ENCODE data around the gene POLR2C. TPM values are rescaled to one million over a fixed set of nuclear protein-coding genes. Genes with fewer than 3 reads are reported as not detected.

The POLR2C gene
- total RNA-seq, 1 experiment from 2014 or later, result 47.8 TPM

DNA sequence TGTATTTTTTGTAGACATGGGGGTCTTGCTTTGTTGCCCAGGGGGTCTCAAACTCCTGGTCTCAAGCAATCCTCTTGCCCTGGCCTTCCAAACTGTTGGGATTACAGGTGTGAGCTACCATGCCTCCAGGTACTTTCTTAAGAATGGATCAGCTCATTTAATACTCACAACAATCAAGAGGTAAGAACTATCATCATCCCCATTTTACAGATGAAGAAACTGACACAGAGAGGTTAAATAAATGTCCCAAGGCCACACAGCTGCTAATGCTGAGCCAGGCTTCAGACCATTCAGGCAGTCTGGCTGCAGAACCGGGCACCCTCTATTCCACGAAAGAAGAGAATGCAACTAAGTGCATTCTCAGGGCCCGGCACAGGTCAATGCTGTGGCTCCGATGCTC is 51.9 kb downstream of the POLR2C start:
- Histone ChIP-seq H3K9me2 (ENCODE audit: insufficient read depth) (no peaks in the 10 kb centered on the region), H3K4me2 (no peak overlapping the region), H3K4me1 (replicated peaks; ENCODE audit: insufficient read depth) (no peaks in the 10 kb centered on the region), H3F3A (ENCODE audit: insufficient read depth, low read depth) (no peaks in the 10 kb centered on the region), H3K27me3 (ENCODE audit: insufficient read depth, low read depth) (no peaks in the 10 kb centered on the region), H2AFZ (no peak overlapping the region), H3K4me3 (no peak overlapping the region), H3K79me2 (ENCODE audit: low read depth) (no peaks in the 10 kb centered on the region), H4K20me1 (ENCODE audit: insufficient read depth) (no peaks in the 10 kb centered on the region), H3K9me3 (ENCODE audit: insufficient read depth, low read depth) (no peaks in the 10 kb centered on the region), H3K27ac (no peak overlapping the region), H3K36me3 (ENCODE audit: low read depth) (no peaks in the 10 kb centered on the region)
- no peak for DNase-seq
- ChIA-PET POLR2A (ENCODE audit: unreplicated experiment) (no interaction called here), CTCF (no interaction called here)
- TF ChIP-seq EZH2 (IDR thresholded peaks at IDR 0.05; ENCODE audit: low read depth), result no peak
- TF ChIP-seq, protein P1, sequence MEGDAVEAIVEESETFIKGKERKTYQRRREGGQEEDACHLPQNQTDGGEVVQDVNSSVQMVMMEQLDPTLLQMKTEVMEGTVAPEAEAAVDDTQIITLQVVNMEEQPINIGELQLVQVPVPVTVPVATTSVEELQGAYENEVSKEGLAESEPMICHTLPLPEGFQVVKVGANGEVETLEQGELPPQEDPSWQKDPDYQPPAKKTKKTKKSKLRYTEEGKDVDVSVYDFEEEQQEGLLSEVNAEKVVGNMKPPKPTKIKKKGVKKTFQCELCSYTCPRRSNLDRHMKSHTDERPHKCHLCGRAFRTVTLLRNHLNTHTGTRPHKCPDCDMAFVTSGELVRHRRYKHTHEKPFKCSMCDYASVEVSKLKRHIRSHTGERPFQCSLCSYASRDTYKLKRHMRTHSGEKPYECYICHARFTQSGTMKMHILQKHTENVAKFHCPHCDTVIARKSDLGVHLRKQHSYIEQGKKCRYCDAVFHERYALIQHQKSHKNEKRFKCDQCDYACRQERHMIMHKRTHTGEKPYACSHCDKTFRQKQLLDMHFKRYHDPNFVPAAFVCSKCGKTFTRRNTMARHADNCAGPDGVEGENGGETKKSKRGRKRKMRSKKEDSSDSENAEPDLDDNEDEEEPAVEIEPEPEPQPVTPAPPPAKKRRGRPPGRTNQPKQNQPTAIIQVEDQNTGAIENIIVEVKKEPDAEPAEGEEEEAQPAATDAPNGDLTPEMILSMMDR (conservative IDR thresholded peaks at IDR 0.05), result no peak
- intact Hi-C loops (cut with micrococcal nuclease; ENCODE audit: unreplicated experiment), result no loop called here
- BruUV-seq (replicated peaks), result no TSS peak

DNA sequence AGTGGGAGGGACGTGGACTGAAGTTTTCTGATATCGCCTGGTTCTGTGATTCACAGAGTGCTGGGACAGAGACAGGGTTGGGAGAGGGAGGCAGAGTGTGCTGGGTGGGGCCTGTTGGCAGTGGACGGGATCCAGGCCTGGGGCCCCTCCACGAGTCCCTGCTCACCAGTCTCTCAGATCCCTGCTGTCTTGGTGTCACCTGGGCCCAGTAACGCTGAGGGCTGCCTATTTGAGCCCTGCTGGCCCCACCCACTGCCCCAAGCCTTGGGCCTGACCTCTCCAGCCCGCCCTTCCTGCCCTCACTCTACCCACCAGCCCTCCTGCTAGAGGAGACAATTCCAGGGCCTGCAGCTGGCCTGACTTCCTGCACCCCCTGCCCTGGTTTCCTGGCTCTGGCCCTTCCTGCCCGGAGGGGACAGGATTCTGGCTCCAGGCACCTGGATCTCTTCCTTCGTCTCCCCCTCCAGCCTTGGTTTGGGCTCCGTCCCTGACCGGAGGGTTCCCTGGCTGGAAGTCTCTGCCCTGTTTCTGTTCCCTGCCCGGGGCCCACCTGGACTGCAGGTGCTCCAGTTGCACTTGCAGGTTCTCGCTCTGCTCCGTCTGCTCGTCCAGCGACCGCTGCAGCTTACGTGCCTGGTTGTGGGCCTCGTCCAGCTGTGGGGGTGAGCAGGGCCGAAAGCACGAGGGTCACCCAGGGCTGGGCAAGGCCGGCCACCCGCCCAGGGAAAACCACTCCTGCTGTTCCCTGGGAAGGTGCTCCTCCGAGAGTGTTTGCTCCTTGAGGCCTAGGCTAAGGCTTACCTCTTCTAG is 52.5 kb downstream of the POLR2C start:
- Histone ChIP-seq H3F3A (ENCODE audit: insufficient read depth, low read depth) (no peaks in the 10 kb centered on the region), H3K4me3 (no peak overlapping the region), H3K79me2 (ENCODE audit: low read depth) (no peaks in the 10 kb centered on the region), H4K20me1 (ENCODE audit: insufficient read depth) (no peaks in the 10 kb centered on the region), H2AFZ (no peak overlapping the region), H3K4me2 (no peak overlapping the region), H3K27ac (no peak overlapping the region), H3K9me2 (ENCODE audit: insufficient read depth) (no peaks in the 10 kb centered on the region), H3K36me3 (ENCODE audit: low read depth) (no peaks in the 10 kb centered on the region), H3K27me3 (ENCODE audit: insufficient read depth, low read depth) (no peaks in the 10 kb centered on the region), H3K4me1 (replicated peaks; ENCODE audit: insufficient read depth) (no peaks in the 10 kb centered on the region), H3K9me3 (ENCODE audit: insufficient read depth, low read depth) (no peaks in the 10 kb centered on the region)
- no peak for DNase-seq
- ChIA-PET CTCF (no interaction called here), POLR2A (ENCODE audit: unreplicated experiment) (no interaction called here)
- BruUV-seq (replicated peaks), result no TSS peak
- intact Hi-C loops (cut with micrococcal nuclease; ENCODE audit: unreplicated experiment), result no loop called here
- no peak for TF ChIP-seq EZH2 (IDR thresholded peaks at IDR 0.05; ENCODE audit: low read depth)
- TF ChIP-seq, protein P1 (conservative IDR thresholded peaks at IDR 0.05), result no peak

DNA sequence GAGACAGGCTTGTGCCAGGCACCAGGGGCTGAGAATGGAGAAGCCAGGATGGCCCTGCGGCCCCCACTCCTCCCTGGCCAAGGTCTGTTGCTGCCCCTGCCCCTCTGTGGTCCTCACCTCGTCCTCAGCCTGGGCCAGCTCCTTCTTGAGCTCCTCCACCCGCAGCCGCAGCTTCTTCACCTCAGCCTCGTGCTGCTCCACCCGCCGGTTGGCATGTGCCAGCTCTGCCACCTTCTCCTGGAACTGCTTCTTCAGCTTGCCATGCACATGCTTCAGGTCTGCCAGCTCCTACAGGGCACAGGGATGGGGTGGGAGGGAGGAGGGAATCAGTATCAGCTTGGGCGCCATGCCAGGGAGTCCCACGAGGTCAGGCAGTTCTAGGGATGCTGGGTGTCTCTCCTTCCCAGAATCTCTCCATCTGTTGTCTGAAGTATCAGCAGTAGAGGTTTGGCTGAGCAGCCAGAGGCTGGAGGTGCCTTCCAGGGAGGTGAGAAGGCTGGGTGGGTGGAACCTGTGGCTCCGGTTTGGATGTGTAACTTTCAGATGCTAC is 53.8 kb downstream of the POLR2C start:
- intact Hi-C loops (cut with micrococcal nuclease; ENCODE audit: unreplicated experiment), result no loop called here
- ChIA-PET CTCF (no interaction called here), POLR2A (ENCODE audit: unreplicated experiment) (interaction anchor here (0.7 kb wide), 1 partner anchor 77 kb away, joined by 16 read pairs; no protein-coding TSS in a partner anchor)
- Histone ChIP-seq H3K9me2 (ENCODE audit: insufficient read depth) (no peaks in the 10 kb centered on the region), H4K20me1 (ENCODE audit: insufficient read depth) (no peaks in the 10 kb centered on the region), H3K9me3 (ENCODE audit: insufficient read depth, low read depth) (no peaks in the 10 kb centered on the region), H3K79me2 (ENCODE audit: low read depth) (no peaks in the 10 kb centered on the region), H3K4me1 (replicated peaks; ENCODE audit: insufficient read depth) (no peaks in the 10 kb centered on the region), H3F3A (ENCODE audit: insufficient read depth, low read depth) (no peaks in the 10 kb centered on the region), H3K27me3 (ENCODE audit: insufficient read depth, low read depth) (no peaks in the 10 kb centered on the region), H3K4me2 (no peak overlapping the region), H2AFZ (no peak overlapping the region), H3K36me3 (ENCODE audit: low read depth) (no peaks in the 10 kb centered on the region), H3K4me3 (no peak overlapping the region), H3K27ac (no peak overlapping the region)
- TF ChIP-seq, protein P1 (conservative IDR thresholded peaks at IDR 0.05), result no peak
- no peak for TF ChIP-seq EZH2 (IDR thresholded peaks at IDR 0.05; ENCODE audit: low read depth)
- no TSS peak for BruUV-seq (replicated peaks)
- no peak for DNase-seq
